Measurements from ENCODE around the gene DEGS2.

The DEGS2 gene

DNA sequence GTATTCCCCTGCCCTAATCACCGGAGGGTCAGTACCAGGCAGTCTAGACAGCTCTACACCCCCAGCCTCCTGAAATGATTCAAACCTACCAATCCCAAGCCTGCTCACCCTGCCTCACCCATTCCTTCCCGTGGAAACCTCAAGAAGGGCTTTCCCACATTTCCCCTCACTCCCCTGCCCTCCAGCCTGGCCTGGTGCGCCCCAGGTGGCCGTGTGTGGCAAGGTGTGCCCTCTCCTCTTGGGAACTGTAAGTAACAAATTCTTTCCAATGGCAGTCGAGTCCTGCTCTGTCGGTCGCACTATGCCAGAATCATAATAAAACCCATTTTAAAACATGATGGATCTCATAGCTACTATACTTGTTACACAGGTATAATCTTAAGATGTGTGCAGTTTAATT lies 13.9 kb upstream of the DEGS2 start:
- TF ChIP-seq, protein P1, sequence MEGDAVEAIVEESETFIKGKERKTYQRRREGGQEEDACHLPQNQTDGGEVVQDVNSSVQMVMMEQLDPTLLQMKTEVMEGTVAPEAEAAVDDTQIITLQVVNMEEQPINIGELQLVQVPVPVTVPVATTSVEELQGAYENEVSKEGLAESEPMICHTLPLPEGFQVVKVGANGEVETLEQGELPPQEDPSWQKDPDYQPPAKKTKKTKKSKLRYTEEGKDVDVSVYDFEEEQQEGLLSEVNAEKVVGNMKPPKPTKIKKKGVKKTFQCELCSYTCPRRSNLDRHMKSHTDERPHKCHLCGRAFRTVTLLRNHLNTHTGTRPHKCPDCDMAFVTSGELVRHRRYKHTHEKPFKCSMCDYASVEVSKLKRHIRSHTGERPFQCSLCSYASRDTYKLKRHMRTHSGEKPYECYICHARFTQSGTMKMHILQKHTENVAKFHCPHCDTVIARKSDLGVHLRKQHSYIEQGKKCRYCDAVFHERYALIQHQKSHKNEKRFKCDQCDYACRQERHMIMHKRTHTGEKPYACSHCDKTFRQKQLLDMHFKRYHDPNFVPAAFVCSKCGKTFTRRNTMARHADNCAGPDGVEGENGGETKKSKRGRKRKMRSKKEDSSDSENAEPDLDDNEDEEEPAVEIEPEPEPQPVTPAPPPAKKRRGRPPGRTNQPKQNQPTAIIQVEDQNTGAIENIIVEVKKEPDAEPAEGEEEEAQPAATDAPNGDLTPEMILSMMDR (IDR thresholded peaks at IDR 0.05; ENCODE audit: control insufficient read depth, insufficient read depth, low read depth, low read length, missing control alignments), result no peak
- no peak overlapping the region for H3K4me3 ChIP-seq (ENCODE audit: control insufficient read depth, low read depth, low read length)
- DNase-seq (ENCODE audit: low read depth), result no peak

DNA sequence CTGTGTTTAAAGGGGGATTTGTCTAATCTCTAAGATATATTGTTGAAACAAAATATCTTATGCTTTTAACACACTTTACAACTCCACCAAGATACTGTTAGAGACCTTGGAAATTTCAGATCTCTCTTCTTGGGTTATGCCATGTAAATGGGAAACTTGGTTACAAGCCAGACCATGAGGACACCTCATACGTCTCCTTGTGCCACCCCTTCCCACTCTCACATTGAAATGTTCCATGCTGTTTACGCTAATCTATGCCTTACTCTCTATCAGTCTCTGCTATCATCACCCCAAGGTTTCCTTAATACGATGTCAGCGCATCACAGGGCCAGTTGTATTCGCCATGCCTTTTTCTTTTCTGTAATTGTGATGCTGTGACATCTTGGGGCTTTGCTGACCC lies 13.4 kb upstream of the DEGS2 start:
- DNase-seq (ENCODE audit: low read depth), result no peak
- TF ChIP-seq, protein P1 (IDR thresholded peaks at IDR 0.05; ENCODE audit: control insufficient read depth, insufficient read depth, low read depth, low read length, missing control alignments), result no peak
- no peak overlapping the region for H3K4me3 ChIP-seq (ENCODE audit: control insufficient read depth, low read depth, low read length)

DNA sequence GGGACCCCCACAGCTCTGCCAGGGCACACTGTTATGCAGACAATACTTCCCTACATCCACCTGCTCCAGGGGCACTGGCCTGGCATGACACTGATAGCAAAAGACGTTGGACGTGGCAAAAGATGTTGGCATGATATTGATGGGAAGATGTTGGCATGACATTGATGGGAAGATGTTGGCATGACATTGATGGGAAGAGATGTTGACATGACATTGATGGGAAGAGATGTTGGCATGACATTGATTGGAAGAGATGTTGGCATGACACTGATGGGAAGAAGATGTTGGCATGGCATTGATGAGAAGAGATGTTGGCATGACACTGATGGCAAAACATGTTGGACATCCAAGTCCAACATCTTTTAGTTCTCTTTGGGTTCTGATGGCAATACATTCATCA lies 11.4 kb upstream of the DEGS2 start:
- DNase-seq (ENCODE audit: low read depth), result no peak
- no peak overlapping the region for H3K4me3 ChIP-seq (ENCODE audit: control insufficient read depth, low read depth, low read length)
- TF ChIP-seq, protein P1 (IDR thresholded peaks at IDR 0.05; ENCODE audit: control insufficient read depth, insufficient read depth, low read depth, low read length, missing control alignments), result no peak

DNA sequence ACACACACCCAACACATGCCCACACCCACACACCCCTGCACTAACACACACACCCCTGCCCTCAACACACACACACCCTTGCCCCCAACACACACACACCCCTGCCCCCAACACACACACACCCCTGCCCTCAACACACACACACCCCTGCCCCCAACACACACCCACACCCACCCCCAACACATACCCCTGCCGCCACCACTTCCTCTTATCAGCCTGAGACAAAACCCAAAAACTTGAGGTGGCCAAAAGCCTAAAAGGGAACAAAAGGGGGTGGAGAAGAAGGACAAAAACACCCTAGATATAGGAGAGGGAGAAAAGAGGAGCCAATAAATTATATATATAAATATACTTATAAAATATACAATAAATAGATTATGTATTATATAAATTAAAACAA lies 9.1 kb upstream of the DEGS2 start:
- H3K4me3 ChIP-seq (ENCODE audit: control insufficient read depth, low read depth, low read length), result no peak overlapping the region
- DNase-seq (ENCODE audit: low read depth), result no peak
- TF ChIP-seq, protein P1 (IDR thresholded peaks at IDR 0.05; ENCODE audit: control insufficient read depth, insufficient read depth, low read depth, low read length, missing control alignments), result no peak

DNA sequence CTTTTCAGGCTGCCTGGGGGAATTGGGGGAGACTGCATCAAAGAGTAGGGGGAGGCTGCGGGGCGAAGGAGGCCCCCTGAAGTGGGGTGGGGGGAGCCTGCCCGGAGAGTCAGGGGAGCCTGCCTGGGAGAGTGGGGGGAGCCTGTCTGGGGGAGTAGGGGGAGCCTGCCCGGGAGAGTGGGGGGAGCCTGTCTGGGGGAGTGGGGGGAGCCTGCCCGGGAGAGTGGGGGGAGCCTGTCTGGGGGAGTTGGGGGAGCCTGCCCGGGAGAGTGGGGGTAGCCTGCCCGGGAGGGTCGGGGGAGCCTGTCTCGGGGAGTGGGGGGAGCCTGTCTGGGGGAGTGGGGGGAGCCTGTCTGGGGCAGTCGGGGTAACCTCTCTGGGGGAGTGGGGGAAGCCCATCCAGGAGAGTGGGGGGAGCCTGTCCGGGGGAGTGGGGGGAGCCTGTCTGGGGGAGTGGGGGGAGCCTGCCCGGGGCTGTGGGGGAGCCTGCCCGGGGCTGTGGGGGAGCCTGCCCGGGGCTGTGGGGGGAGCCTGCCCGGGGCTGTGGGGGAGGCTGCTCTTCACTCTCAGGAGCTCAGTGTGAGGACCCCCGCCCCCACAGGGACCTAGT lies 6.5 kb upstream of the DEGS2 start:
- TF ChIP-seq, protein P1 (IDR thresholded peaks at IDR 0.05; ENCODE audit: control insufficient read depth, insufficient read depth, low read depth, low read length, missing control alignments), result no peak
- H3K4me3 ChIP-seq (ENCODE audit: control insufficient read depth, low read depth, low read length), result no peak overlapping the region
- no peak for DNase-seq (ENCODE audit: low read depth)

DNA sequence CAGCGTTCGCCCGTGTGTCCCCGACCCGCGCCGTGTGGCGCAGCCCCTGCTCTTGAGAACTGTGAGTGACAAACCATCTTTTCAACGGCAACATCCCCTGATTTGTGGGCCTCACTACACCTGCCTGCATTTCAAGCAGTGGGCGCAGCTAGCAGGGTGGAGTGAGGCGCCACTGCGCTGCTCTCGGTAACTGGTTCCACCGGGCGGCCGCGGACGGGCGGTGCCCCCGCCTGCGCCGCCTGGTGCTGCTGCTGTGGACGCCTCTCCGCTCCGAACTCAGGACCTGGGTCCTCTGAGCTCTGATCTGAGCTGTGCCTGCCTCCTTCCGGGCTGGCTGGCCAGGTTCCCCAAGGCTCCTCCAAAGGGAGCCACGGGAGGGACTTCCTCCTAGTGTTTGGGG lies 5.9 kb upstream of the DEGS2 start:
- no peak overlapping the region for H3K4me3 ChIP-seq (ENCODE audit: control insufficient read depth, low read depth, low read length)
- no peak for DNase-seq (ENCODE audit: low read depth)
- TF ChIP-seq, protein P1 (IDR thresholded peaks at IDR 0.05; ENCODE audit: control insufficient read depth, insufficient read depth, low read depth, low read length, missing control alignments), result no peak

DNA sequence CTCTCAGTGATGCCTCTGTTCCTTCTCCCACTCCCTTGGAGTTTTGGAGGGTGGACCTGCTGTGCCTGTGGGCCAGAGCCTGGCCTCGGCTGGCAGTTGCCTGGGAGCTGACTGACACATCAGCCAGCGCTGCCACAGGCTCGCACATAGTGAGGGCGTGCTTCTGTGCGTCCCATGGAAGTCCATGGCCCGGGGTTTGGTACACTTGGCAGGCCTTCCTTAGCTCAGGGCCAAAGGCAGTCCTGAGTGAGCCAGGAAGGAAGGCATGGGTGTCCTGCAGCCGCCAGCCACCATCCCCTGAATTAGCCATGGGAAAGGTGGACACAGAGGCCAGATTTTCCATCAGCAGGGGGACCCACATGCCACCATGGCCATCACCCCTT lies 1.1 kb upstream of the DEGS2 start:
- H3K4me3 ChIP-seq (ENCODE audit: control insufficient read depth, low read depth, low read length), result no peak overlapping the region
- no peak for DNase-seq (ENCODE audit: low read depth)
- TF ChIP-seq, protein P1 (IDR thresholded peaks at IDR 0.05; ENCODE audit: control insufficient read depth, insufficient read depth, low read depth, low read length, missing control alignments), result no peak
